Vagina (tissue), 2 donors: ENCODE results near the gene FAM219A.

ENCODE experiments used
- POLR2A ChIP-seq, 2 donors: fragments of 450-650 bp; IDR thresholded peaks; one replicate each; pipeline ENCODE4 v1.6.1; 2017; ENCODE audit warnings: antibody characterized with exemption in 2 of 2, mild to moderate bottlenecking in 2 of 2, moderate library complexity in 2 of 2
- POLR2AphosphoS5 ChIP-seq, 2 donors: sonication (generic); formaldehyde crosslinking; IDR thresholded peaks; one replicate each; pipeline ENCODE4 v1.9.0; 2017; ENCODE audit warnings: antibody characterized with exemption in 2 of 2, mild to moderate bottlenecking in 2 of 2, low read depth in 1 of 2; ENCODE audit not compliant: insufficient read depth in 1 of 2
- TF ChIP-seq, protein P1 (sequence below), 3 experiments: fragments of 450-650 bp in 2 of 3; fragments of 200-600 bp in 1 of 3; sonication (generic) in 1 of 3; IDR thresholded peaks; one replicate each; pipeline ENCODE4 v1.5.1; 2017 to 2019; ENCODE audit warnings: antibody characterized with exemption in 3 of 3, mild to moderate bottlenecking in 2 of 3, moderate library complexity in 2 of 3

DNA sequence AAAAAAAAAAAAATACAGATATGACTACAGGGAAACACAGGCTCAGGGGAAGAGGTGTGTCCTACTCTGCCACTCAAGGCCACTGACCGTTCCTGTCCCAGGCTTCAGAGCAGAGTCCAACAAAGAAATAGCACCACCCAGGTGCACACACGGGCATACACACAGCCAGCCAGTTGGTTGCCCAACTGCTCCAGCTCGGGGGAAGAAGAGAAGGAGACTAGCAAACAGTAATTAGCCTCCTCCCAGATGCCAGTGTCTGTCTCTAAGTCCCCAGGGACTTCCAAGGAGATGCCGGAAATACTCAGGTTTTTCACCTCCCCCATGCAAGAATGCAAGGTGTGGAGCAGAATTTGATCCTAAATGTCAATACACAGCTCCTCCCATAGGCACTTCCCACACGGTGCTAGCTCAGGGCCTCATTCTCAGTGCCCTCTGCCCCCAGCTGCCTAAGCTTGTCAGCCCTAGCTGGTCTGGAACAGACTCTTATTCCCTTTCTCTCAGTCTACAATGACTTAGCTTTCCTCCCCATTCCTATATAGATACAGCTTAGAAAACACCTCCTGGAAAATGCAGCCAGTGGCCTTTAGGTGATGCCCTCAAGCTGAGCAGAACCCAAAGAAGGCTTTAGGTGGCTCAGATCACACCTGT is 83.3 kb downstream of the FAM219A start:
- TF ChIP-seq, protein P1, sequence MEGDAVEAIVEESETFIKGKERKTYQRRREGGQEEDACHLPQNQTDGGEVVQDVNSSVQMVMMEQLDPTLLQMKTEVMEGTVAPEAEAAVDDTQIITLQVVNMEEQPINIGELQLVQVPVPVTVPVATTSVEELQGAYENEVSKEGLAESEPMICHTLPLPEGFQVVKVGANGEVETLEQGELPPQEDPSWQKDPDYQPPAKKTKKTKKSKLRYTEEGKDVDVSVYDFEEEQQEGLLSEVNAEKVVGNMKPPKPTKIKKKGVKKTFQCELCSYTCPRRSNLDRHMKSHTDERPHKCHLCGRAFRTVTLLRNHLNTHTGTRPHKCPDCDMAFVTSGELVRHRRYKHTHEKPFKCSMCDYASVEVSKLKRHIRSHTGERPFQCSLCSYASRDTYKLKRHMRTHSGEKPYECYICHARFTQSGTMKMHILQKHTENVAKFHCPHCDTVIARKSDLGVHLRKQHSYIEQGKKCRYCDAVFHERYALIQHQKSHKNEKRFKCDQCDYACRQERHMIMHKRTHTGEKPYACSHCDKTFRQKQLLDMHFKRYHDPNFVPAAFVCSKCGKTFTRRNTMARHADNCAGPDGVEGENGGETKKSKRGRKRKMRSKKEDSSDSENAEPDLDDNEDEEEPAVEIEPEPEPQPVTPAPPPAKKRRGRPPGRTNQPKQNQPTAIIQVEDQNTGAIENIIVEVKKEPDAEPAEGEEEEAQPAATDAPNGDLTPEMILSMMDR (IDR thresholded peaks at IDR 0.05) = no peak
- TF ChIP-seq POLR2A (IDR thresholded peaks at IDR 0.05) (no peak), POLR2AphosphoS5 (IDR thresholded peaks at IDR 0.05; ENCODE audit: insufficient read depth in 1 of 2, low read depth in 1 of 2) (no peak)
